ENCODE data around the gene GFOD1. TPM values are rescaled to one million over a fixed set of nuclear protein-coding genes. Genes with fewer than 3 reads are reported as not detected.

Gene GFOD1
- total and polyA plus RNA-seq, 8 donors: 0.76 to 29.4 (median 11.4) TPM

DNA sequence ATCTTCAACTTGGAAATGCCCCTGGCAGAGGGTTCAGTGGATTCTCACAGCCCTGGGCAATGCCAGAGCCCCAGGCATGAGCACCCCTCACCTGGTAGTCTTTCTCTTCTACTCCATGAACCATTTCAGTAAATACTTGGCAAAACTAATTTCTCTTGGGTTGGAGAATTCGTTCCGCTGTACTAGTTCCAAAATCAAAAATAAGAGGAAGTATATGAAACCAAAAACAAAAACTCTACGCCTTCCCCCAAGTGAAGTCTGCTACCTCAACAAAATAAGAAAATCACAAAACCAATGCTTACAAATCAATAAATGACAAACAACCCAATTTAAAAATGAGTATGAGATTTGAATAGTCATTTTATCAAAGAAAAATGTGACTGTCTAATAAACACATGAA, 12.6 kb downstream of the GFOD1 start:
- no peak overlapping the region for H3K27ac ChIP-seq
- 87 to 94% (median 92%) methylated on average over 3 of the region's 3 CpGs for WGBS, 5 donors
- H3K27me3 ChIP-seq: no peaks in the 10 kb centered on the region
- peaks cover 0 to 11% (median 4%) of the 10 kb centered on the region in 4 donors for H3K36me3 ChIP-seq
- H3K4me3 ChIP-seq: no peak overlapping the region
- peaks cover 0 to 37% (median 10%) of the 10 kb centered on the region in 4 donors for H3K4me1 ChIP-seq
- TF ChIP-seq EP300 (IDR thresholded peaks at IDR 0.05) (no peak), POLR2AphosphoS5 (IDR thresholded peaks at IDR 0.05) (no peak), POLR2A (IDR thresholded peaks at IDR 0.05) (no peak)
- TF ChIP-seq, protein P1, sequence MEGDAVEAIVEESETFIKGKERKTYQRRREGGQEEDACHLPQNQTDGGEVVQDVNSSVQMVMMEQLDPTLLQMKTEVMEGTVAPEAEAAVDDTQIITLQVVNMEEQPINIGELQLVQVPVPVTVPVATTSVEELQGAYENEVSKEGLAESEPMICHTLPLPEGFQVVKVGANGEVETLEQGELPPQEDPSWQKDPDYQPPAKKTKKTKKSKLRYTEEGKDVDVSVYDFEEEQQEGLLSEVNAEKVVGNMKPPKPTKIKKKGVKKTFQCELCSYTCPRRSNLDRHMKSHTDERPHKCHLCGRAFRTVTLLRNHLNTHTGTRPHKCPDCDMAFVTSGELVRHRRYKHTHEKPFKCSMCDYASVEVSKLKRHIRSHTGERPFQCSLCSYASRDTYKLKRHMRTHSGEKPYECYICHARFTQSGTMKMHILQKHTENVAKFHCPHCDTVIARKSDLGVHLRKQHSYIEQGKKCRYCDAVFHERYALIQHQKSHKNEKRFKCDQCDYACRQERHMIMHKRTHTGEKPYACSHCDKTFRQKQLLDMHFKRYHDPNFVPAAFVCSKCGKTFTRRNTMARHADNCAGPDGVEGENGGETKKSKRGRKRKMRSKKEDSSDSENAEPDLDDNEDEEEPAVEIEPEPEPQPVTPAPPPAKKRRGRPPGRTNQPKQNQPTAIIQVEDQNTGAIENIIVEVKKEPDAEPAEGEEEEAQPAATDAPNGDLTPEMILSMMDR (IDR thresholded peaks at IDR 0.05): no peak
- intact Hi-C loops (cut with DNase I; ENCODE audit: low total_unique reads): no loop called here
- no peak for DNase-seq
- H3K9me3 ChIP-seq: no peaks in the 10 kb centered on the region

DNA sequence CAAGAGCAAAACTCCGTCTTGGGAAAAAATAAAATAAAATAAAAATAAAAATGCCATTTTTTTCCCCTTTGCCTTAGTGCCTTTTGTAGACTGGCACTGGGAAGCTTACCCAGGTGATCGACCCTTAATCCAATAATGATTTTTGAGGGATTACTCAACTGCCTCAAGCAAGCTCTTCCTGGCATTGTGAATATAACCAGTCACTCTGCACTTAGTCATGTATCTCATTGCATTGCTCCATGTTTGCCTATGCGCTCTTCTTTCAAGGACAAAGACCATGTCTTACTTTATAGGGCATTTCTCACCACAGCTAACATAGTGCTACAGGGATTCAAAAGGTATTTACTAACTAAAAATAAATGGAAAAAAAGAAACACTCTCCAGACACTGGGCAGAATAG, 13.0 kb downstream of the GFOD1 start:
- H3K27me3 ChIP-seq: no peaks in the 10 kb centered on the region
- peaks cover 0 to 7% (median 5%) of the 10 kb centered on the region in 4 donors for H3K36me3 ChIP-seq
- H3K4me3 ChIP-seq: no peak overlapping the region
- no peak overlapping the region for H3K27ac ChIP-seq
- no peak for DNase-seq
- 88 to 95% (median 90%) methylated on average over 3 of the region's 3 CpGs for WGBS, 5 donors
- TF ChIP-seq POLR2AphosphoS5 (IDR thresholded peaks at IDR 0.05) (peak in 1 of 3 donors; percentile 31), EP300 (IDR thresholded peaks at IDR 0.05) (no peak), POLR2A (IDR thresholded peaks at IDR 0.05) (no peak)
- TF ChIP-seq, protein P1 (IDR thresholded peaks at IDR 0.05): no peak
- peaks cover 0 to 35% (median 9%) of the 10 kb centered on the region in 4 donors for H3K4me1 ChIP-seq
- H3K9me3 ChIP-seq: no peaks in the 10 kb centered on the region
- intact Hi-C loops (cut with DNase I; ENCODE audit: low total_unique reads): no loop called here

DNA sequence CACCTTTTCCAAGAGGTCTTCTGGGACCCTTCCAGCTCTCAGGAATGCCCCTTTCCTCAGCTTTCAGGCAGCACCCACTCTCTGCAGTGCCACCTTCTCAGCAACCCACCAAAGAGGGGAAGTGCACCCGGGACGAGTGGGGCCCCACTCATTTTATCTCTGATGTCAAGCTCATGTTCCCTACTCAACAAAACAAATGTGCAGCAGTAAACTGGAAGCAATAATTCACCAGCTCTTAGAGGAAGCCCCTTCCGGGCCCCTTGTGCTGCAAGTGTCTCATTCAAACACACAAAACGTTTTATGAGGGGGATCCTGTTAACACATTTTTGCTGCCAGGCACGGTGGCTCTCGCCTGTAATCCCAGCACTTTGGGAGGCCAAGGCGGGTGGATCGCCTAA, 13.6 kb downstream of the GFOD1 start:
- Histone ChIP-seq H3K27ac (no peak overlapping the region), H3K4me3 (no peak overlapping the region), H3K4me1 (peaks cover 0 to 32% (median 9%) of the 10 kb centered on the region in 4 donors), H3K36me3 (peaks cover 0 to 7% (median 3%) of the 10 kb centered on the region in 4 donors), H3K9me3 (no peaks in the 10 kb centered on the region), H3K27me3 (no peaks in the 10 kb centered on the region)
- intact Hi-C loops (cut with DNase I; ENCODE audit: low total_unique reads): no loop called here
- DNase-seq: no peak
- WGBS, 5 donors: 70 to 82% (median 79%) methylated on average over 8 of the region's 8 CpGs
- TF ChIP-seq, protein P1 (IDR thresholded peaks at IDR 0.05): no peak
- no peak for TF ChIP-seq EP300 (IDR thresholded peaks at IDR 0.05)
- TF ChIP-seq POLR2A (IDR thresholded peaks at IDR 0.05): no peak
- TF ChIP-seq POLR2AphosphoS5 (IDR thresholded peaks at IDR 0.05): no peak

DNA sequence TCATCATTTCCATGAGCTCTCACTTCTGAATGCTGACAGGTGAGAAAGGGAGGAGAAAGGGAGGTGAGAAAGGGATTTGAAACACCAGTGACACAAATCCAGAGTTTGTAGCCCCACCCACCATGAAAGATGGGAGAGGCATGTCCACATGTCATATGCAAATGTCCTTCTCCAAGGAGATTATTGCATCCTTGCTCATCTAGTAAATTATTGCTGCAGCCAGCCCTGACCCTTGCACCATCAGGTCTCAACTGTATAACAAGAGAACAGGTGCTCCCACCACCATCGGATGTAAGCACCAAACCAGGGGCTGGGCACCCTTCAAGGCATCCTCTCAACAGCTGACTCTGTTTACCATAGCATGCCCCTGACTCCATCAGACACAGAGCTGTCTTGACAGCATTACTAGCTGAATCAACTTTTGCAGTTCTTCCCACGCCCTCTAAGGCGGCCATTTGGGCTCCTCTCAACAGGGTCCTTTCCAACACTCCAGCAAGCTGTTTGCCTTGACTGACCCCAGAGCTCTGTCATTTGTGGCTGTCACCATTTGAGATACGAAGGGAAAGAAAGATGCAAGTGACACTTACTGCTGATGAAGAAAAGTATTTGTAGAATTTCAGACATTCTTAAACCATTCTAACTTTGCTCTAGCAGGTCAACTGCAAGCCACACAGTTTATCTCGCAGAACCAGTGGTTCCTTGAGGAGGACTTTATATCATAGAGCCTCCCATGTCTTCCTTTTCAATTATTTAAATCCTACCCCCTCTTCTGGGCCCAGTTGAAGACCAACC, 14.2 kb downstream of the GFOD1 start:
- intact Hi-C loops (cut with DNase I; ENCODE audit: low total_unique reads): no loop called here
- TF ChIP-seq POLR2AphosphoS5 (IDR thresholded peaks at IDR 0.05): no peak
- TF ChIP-seq POLR2A (IDR thresholded peaks at IDR 0.05): no peak
- TF ChIP-seq EP300 (IDR thresholded peaks at IDR 0.05): no peak
- TF ChIP-seq, protein P1 (IDR thresholded peaks at IDR 0.05): no peak
- H3K4me1 ChIP-seq: peaks cover 0 to 32% (median 9%) of the 10 kb centered on the region in 4 donors
- no peak overlapping the region for H3K4me3 ChIP-seq
- 87 to 94% (median 92%) methylated on average over 5 of the region's 5 CpGs for WGBS, 5 donors
- H3K36me3 ChIP-seq: peaks cover 0 to 7% (median under 1%) of the 10 kb centered on the region in 4 donors
- H3K27ac ChIP-seq: no peak overlapping the region
- no peaks in the 10 kb centered on the region for H3K9me3 ChIP-seq
- H3K27me3 ChIP-seq: no peaks in the 10 kb centered on the region
- DNase-seq: no peak

Measured in stomach (tissue), 9 donors.